Endothelial cell of umbilical vein (primary cell): ENCODE results near the gene NUP153. TPM values are rescaled to one million over a fixed set of nuclear protein-coding genes. Genes with fewer than 3 reads are reported as not detected.

ENCODE experiments used
- BruUV-seq: library from RNA; stranded (reverse); fragments of 400-500 nt; replicated peaks from 2 replicates; lab custom pipeline; 2021; lab: Mats Ljungman, UMichigan
- CTCF ChIA-PET: fragments of 300-600, 350-600 bp; sonication (Branson Sonifier 250); formaldehyde crosslinking; loops from one replicate; lab custom pipeline; 2021; ENCODE audit warnings: antibody characterized with exemption, inconsistent platforms; lab: Charles Lee
- POLR2A ChIA-PET: fragments of 300-600, 350-600 bp; sonication (Branson Sonifier 250); formaldehyde crosslinking; loops from one replicate; lab custom pipeline; 2021; ENCODE audit warnings: antibody characterized with exemption, inconsistent platforms; lab: Charles Lee
- DNase-seq: peaks from one replicate; pipeline ENCODE4 v3.0.0-alpha.2; 2011; ENCODE audit warnings: low read depth, low spot score
- FAIRE-seq: peaks from 2 replicates; lab custom pipeline; 2011; peaks lifted over from hg19 to GRCh38; lab: Jason Lieb, UNC
- H2AFZ ChIP-seq: 2 replicates; pipeline ENCODE4 v1.6.0; 2012; ENCODE audit warnings: low read depth, low read length, control low read depth, inconsistent platforms
- H3K27ac ChIP-seq: 2 replicates; pipeline ENCODE4 v1.5.1; 2011; ENCODE audit warnings: low read depth, mild to moderate bottlenecking, control low read depth, low read length, moderate library complexity; ENCODE audit not compliant: insufficient read depth
- H3K27me3 ChIP-seq, 2 experiments: 2 replicates each; pipeline versions ENCODE4 v1.6.0 to v1.6.1; 2011; ENCODE audit warnings: low read length in 2 of 2, mixed read lengths in 1 of 2; ENCODE audit not compliant: control insufficient read depth in 2 of 2, insufficient read depth in 2 of 2
- H3K36me3 ChIP-seq, 2 experiments: 2 replicates in 1 of 2; 3 replicates in 1 of 2; pipeline ENCODE4 v1.5.1; 2011; ENCODE audit warnings: low read length in 2 of 2, mild to moderate bottlenecking in 1 of 2, moderate library complexity in 1 of 2; ENCODE audit not compliant: control insufficient read depth in 2 of 2, insufficient read depth in 2 of 2; ENCODE audit errors: extremely low read depth in 1 of 2
- H3K4me1 ChIP-seq: 3 replicates; pipeline ENCODE4 v1.5.1; 2011; ENCODE audit warnings: mild to moderate bottlenecking, low read length; ENCODE audit not compliant: control insufficient read depth, insufficient read depth; ENCODE audit errors: extremely low read depth
- H3K4me2 ChIP-seq: 2 replicates; pipeline ENCODE4 v1.6.1; 2011; ENCODE audit warnings: low read length, control low read depth, mixed read lengths; ENCODE audit not compliant: insufficient read depth
- H3K4me3 ChIP-seq, 3 experiments: fragments of 200-600 bp in 1 of 3; sonication (generic), shearing (Covaris generic) in 1 of 3; replicated peaks in 1 of 3; 2 replicates each; pipeline ENCODE4 v1.5.1; 2011 to 2016; ENCODE audit warnings: control low read depth in 3 of 3, low read length in 3 of 3, mild to moderate bottlenecking in 2 of 3, inconsistent platforms in 1 of 3, low read depth in 1 of 3, moderate library complexity in 1 of 3; ENCODE audit not compliant: insufficient read depth in 1 of 3
- H3K79me2 ChIP-seq: 2 replicates; pipeline ENCODE4 v1.6.0; 2012; ENCODE audit warnings: low read length, inconsistent platforms; ENCODE audit not compliant: control insufficient read depth, insufficient read depth
- H3K9ac ChIP-seq: replicated peaks from 2 replicates; pipeline ENCODE3; 2011; ENCODE audit warnings: low read length, control low read depth; ENCODE audit not compliant: insufficient read depth; ENCODE audit errors: extremely low read depth
- H3K9me1 ChIP-seq: replicated peaks from 3 replicates; pipeline ENCODE4 v1.6.0; 2011; ENCODE audit warnings: mild to moderate bottlenecking, low read length; ENCODE audit not compliant: control insufficient read depth, insufficient read depth; ENCODE audit errors: extremely low read depth
- H3K9me3 ChIP-seq: replicated peaks from 2 replicates; pipeline ENCODE4 v1.5.1; 2012; ENCODE audit warnings: low read length, inconsistent platforms; ENCODE audit not compliant: control insufficient read depth, insufficient read depth
- H4K20me1 ChIP-seq: replicated peaks from 2 replicates; pipeline ENCODE3; 2011; ENCODE audit warnings: mild to moderate bottlenecking, low read length; ENCODE audit not compliant: control insufficient read depth, insufficient read depth; ENCODE audit errors: extremely low read depth
- CTCF ChIP-seq, 2 donors: IDR thresholded peaks; 1 replicate in 1 of 2; 2 replicates in 1 of 2; pipeline ENCODE4 v1.5.1; 2011; ENCODE audit warnings: low read length in 2 of 2, mild to moderate bottlenecking in 2 of 2, moderate library complexity in 2 of 2, control low read depth in 1 of 2, inconsistent platforms in 1 of 2, low read depth in 1 of 2; ENCODE audit not compliant: insufficient read depth in 1 of 2; ENCODE audit errors: extremely low read depth in 1 of 2
- EZH2 ChIP-seq: IDR thresholded peaks from 2 replicates; pipeline ENCODE4 v1.6.1; 2012; ENCODE audit warnings: borderline replicate concordance, low read depth, mild to moderate bottlenecking, moderate library complexity, low read length, inconsistent platforms; ENCODE audit not compliant: severe bottlenecking
- FOS ChIP-seq: IDR thresholded peaks from 2 replicates; pipeline ENCODE4 v1.6.1; 2011; ENCODE audit warnings: mild to moderate bottlenecking, low read length, moderate library complexity, borderline replicate concordance; ENCODE audit not compliant: insufficient read depth
- GATA2 ChIP-seq: IDR thresholded peaks from 2 replicates; pipeline ENCODE4 v1.7.0; 2011; ENCODE audit warnings: low read depth, mild to moderate bottlenecking, moderate library complexity, mixed read lengths, low read length; ENCODE audit not compliant: insufficient read length, insufficient read depth
- JUN ChIP-seq: IDR thresholded peaks from 2 replicates; pipeline ENCODE4 v1.6.1; 2011; ENCODE audit warnings: borderline replicate concordance, low read depth; ENCODE audit not compliant: insufficient read length, insufficient read depth
- MYC ChIP-seq: IDR thresholded peaks from one replicate; pipeline ENCODE4 v1.6.1; 2011; ENCODE audit warnings: mild to moderate bottlenecking, low read depth, low read length
- POLR2A ChIP-seq: IDR thresholded peaks from 2 replicates; pipeline ENCODE4 v1.6.1; 2012; ENCODE audit warnings: low read depth, mild to moderate bottlenecking, control low read depth, low read length
- POLR2AphosphoS5 ChIP-seq: IDR thresholded peaks from 2 replicates; pipeline ENCODE4 v1.6.1; 2012; ENCODE audit warnings: low read depth, mild to moderate bottlenecking, control low read depth, low read length, moderate library complexity; ENCODE audit not compliant: insufficient read depth
- dilution Hi-C: fragments of 300-500 bp; cut with MboI; formaldehyde crosslinking; loops from one replicate; pipeline ENCODE4 v1.15.0; 2019; ENCODE audit warnings: low sequenced_read_pairs; ENCODE audit not compliant: extremely low pct_ligation_motif_present
- intact Hi-C: fragments of 100-400 bp; cut with micrococcal nuclease; formaldehyde crosslinking; loops from one replicate; pipeline ENCODE4 v1.10.0; 2022
- polyA plus RNA-seq, 4 experiments: library from polyadenylated mRNA; depleted of rRNA in 3 of 4; stranded (reverse) in 3 of 4; unstranded in 1 of 4; fragments of >200 nt; gene quantifications; 2 replicates each; pipeline versions ENCODE4 v1.2.1 to v1.2.3, GENCODE V29; 2011 to 2012; ENCODE audit warnings: missing spikeins in 1 of 4
- total RNA-seq: library from RNA; stranded (reverse); gene quantifications from 2 replicates; pipeline ENCODE4 v1.2.3, GENCODE V29; 2021
- TF ChIP-seq, protein P1 (sequence below): IDR thresholded peaks from 2 replicates; pipeline ENCODE4 v1.6.1; 2011; ENCODE audit not compliant: insufficient read depth, insufficient read length

The NUP153 gene
- total and polyA plus RNA-seq, 2 donors (not counting 3 experiments of a cell fraction or from before 2014, with no cell fraction given): 22.0 to 51.0 TPM

GRCh38 chr6:17622144-17622543, 84.6 kb downstream of the NUP153 start:
- Histone ChIP-seq H4K20me1 (no peaks in the 10 kb centered on the region), H3K4me2 (no peak overlapping the region), H3K27me3 (no peaks in the 10 kb centered on the region), H3K79me2 (peaks cover 62% of the 10 kb centered on the region), H3K9ac (no peak overlapping the region), H3K27ac (no peak overlapping the region), H3K9me1 (no peaks in the 10 kb centered on the region), H3K4me3 (no peak overlapping the region), H2AFZ (no peak overlapping the region), H3K9me3 (no peaks in the 10 kb centered on the region), H3K4me1 (no peaks in the 10 kb centered on the region), H3K36me3 (peaks cover 6 to 23% of the 10 kb centered on the region in 2 experiments)
- TF ChIP-seq POLR2A (no peak), POLR2AphosphoS5 (no peak), CTCF (IDR thresholded peaks at IDR 0.05; ENCODE audit: extremely low read depth in 1 of 2, insufficient read depth in 1 of 2, low read depth in 1 of 2, low read length in 2 of 2) (no peak), EZH2 (no peak), MYC (no peak), GATA2 (no peak), FOS (no peak), JUN (no peak)
- TF ChIP-seq, protein P1, sequence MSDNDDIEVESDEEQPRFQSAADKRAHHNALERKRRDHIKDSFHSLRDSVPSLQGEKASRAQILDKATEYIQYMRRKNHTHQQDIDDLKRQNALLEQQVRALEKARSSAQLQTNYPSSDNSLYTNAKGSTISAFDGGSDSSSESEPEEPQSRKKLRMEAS: no peak
- DNase-seq: no peak
- POLR2A ChIA-PET: no interaction called here
- CTCF ChIA-PET: no interaction called here
- FAIRE-seq: no peak
- intact Hi-C loops (no loop called here), dilution Hi-C loops (no loop called here)
- no TSS peak for BruUV-seq
